GM23338 (cell line): Measurements from ENCODE around the gene COMMD2.

Experiments used
- POLR2AphosphoS5 ChIP-seq: IDR thresholded peaks from 2 replicates; pipeline ENCODE4 v1.6.1; 2016; ENCODE audit warnings: antibody characterized with exemption, low read depth
- TF ChIP-seq, protein P1 (sequence below), 2 experiments: fragments of 200-600 bp in 1 of 2; sonication (generic) in 1 of 2; conservative IDR thresholded peaks; 2 replicates each; pipeline versions ENCODE4 v1.5.1 to v1.6.1; 2016 to 2017; ENCODE audit warnings: antibody characterized with exemption in 2 of 2, low read depth in 2 of 2, mild to moderate bottlenecking in 2 of 2, moderate library complexity in 1 of 2
- TF ChIP-seq, protein P2 (sequence below): IDR thresholded peaks from one replicate; pipeline ENCODE4 v1.6.1; 2018; ENCODE audit warnings: antibody characterized with exemption; ENCODE audit not compliant: unreplicated experiment

DNA sequence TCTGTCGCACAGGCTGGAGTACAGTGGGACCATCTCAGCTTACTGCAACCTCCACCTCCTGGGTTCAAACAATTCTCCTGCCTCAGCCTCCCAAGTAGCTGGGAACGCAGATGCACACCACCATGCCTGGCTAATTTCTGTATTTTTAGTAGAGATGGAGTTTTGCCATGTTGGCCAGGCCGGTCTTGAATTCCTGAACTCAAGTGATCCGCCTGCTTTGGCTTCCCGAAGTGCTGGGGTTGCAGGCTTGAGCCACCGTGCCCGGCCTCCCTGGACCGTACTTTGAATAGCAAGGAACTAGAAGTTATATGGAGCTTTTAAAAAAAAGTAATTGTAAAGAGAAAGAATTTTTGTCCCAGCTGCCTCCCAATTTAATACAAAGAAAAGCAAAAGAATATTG, 48.4 kb upstream of the COMMD2 start:
- TF ChIP-seq, protein P1, sequence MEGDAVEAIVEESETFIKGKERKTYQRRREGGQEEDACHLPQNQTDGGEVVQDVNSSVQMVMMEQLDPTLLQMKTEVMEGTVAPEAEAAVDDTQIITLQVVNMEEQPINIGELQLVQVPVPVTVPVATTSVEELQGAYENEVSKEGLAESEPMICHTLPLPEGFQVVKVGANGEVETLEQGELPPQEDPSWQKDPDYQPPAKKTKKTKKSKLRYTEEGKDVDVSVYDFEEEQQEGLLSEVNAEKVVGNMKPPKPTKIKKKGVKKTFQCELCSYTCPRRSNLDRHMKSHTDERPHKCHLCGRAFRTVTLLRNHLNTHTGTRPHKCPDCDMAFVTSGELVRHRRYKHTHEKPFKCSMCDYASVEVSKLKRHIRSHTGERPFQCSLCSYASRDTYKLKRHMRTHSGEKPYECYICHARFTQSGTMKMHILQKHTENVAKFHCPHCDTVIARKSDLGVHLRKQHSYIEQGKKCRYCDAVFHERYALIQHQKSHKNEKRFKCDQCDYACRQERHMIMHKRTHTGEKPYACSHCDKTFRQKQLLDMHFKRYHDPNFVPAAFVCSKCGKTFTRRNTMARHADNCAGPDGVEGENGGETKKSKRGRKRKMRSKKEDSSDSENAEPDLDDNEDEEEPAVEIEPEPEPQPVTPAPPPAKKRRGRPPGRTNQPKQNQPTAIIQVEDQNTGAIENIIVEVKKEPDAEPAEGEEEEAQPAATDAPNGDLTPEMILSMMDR (conservative IDR thresholded peaks at IDR 0.05; ENCODE audit: low read depth in 2 of 2) = no peak
- TF ChIP-seq, protein P2, sequence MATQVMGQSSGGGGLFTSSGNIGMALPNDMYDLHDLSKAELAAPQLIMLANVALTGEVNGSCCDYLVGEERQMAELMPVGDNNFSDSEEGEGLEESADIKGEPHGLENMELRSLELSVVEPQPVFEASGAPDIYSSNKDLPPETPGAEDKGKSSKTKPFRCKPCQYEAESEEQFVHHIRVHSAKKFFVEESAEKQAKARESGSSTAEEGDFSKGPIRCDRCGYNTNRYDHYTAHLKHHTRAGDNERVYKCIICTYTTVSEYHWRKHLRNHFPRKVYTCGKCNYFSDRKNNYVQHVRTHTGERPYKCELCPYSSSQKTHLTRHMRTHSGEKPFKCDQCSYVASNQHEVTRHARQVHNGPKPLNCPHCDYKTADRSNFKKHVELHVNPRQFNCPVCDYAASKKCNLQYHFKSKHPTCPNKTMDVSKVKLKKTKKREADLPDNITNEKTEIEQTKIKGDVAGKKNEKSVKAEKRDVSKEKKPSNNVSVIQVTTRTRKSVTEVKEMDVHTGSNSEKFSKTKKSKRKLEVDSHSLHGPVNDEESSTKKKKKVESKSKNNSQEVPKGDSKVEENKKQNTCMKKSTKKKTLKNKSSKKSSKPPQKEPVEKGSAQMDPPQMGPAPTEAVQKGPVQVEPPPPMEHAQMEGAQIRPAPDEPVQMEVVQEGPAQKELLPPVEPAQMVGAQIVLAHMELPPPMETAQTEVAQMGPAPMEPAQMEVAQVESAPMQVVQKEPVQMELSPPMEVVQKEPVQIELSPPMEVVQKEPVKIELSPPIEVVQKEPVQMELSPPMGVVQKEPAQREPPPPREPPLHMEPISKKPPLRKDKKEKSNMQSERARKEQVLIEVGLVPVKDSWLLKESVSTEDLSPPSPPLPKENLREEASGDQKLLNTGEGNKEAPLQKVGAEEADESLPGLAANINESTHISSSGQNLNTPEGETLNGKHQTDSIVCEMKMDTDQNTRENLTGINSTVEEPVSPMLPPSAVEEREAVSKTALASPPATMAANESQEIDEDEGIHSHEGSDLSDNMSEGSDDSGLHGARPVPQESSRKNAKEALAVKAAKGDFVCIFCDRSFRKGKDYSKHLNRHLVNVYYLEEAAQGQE = no peak
- TF ChIP-seq POLR2AphosphoS5 = no peak
